Endothelial cell of hepatic sinusoid (primary cell): Measurements from ENCODE around the gene SAMD8.
"Not testable (repeated sequence)": the region's sequence is repeated elsewhere in the genome, so short reads cannot be mapped to it uniquely, and the experiment has no call there.

ENCODE experiments used
- in situ Hi-C: cut with HindIII; loops from 2 replicates; pipeline ENCODE4 v1.10.0; 2017; ENCODE audit warnings: low sequenced_read_pairs

Gene SAMD8

DNA sequence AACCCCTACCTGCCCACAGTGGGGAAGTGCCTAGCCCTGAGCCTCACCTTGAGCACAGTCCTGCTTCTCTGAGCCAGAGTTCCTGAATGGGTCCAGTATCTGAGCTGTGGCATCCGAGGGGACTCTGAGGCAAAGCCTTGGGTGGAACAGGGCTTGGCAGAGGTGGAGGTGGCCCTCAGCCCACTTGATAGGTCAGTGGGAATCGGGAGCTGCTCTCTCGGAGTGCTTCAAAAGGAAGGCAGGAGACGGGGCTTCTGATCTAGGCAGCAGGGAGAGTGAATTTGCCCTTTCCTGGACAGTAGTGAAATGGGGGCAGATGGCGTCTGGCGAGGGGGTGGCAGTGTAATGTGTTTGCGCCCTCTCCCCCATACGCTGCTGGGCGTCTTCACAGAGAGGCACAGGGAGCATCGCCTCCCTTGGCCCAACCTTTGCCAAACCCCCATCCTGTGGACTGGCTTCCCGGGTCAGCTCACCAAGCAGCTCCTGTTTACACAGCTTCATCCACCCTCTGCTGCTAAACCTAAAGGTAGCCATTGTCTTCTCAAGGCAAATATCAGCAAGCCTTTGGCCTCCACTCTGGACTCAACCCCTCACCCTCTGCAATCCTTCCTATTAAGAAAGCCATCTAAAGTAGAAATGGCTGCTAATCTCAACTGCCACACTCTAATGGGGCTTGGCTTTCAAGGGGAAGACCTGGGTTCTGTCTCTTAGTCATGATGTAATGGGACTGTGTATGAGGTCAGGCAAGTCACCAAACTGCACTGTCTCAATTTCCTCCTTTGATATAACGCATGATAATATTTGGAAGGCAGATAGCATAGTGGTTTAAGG is 78.0 kb downstream of the SAMD8 start:
- in situ Hi-C loops, result no loop called here

DNA sequence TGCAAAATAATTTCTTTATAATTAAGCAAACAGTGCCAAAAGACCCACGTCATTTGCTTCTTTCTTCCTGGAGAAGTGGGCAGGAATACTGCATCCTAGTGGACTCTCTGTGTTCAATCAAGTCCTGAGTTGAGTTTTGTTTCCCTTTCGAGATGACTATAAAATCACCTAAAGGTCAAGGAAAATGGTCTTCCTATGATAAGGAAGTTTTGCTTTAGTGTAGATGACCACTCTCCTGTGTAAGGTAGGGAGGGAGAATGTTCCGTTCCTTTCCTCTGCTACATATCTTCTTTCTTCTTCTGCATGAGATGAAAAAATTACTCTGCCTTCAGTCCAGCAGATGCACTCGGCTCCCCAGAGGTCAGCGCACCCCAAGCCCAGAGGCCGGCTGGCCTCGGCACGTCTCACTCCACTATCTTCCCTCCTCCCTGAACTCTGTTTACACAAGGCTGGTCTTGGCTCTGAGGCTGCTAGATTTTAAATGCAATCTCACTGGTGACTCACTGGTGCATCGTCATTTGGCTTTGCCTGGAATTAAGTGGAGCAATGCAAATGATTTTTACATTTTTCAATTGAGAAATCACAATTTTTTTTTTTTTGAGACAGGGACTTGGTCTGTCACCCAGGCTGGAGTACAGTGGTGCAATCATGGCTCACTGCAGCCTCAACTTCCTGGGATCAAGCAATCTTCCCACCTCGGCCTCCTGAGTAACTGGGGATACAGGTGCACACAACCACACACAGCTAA is 80.5 kb downstream of the SAMD8 start:
- in situ Hi-C loops, result no loop called here

DNA sequence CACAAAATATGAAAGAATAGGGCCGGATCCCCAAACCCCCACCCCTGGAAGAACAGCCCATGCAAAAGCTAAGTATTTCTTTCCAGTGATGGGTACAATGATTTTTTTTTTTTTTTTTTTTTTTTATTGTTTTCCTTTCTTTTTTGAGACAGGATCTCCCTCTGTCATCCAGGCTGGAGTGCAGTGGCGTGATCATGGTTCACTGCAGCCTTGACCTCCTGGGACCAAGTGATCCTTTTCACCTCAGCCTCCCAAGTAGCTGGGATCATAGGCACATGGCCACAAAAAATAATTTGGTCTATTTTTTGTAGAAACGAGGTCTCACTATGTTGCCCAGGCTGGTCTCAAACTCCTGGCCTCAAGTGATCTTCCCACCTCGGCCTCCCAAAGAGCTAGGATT is 83.2 kb downstream of the SAMD8 start:
- in situ Hi-C loops, result not testable (repeated sequence)

DNA sequence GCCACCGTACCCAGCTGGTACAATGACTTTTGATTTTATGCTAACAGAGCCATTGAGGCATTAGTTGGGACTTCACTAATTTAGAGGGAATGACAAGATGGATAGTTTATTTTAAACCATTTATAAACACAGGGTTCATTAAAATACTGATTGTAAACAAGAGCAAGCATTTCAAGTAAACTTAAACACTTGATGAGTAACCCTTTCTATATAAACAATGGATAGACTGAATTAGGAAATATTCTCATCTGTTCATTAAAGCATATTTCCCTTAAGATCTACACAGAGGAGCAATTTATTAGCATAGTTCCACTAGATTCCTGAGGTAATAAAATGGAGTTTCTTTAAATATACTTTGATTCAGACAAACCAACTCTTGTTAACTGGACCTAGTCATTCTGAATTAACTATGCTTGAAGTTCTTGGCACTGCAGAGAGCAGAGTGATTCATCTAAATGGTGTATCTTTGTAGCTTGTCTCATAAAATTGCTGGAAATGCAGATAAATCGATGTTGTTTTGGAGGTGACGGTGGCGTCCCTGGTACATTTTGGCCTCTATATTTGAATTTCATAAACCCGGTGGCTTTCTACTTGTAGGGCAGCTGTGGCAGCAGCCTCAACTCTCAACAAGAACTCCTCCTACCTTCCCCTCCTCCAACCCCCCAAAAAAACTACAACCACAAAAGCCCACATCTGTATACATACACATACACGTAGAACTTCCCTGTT is 83.7 kb downstream of the SAMD8 start:
- in situ Hi-C loops, result no loop called here

DNA sequence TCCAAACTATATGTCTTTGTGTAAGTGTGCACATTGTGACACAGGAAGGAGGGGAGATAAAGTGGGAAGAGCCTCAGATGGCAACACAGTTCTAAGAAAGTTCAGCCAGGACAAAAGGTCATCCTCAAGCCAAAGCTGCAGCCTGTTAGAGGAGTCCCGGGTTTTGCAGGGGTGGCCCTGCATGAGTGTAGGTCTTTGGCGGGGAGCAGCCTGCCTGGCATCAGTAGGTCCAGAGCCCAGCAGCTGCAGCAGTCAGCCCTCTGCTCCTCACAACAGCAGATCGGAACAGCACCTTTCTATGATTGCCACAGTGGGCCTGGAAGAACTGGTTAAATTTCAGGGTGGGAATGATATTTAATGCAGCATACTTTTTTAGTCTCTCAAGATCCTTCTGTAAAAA is 85.6 kb downstream of the SAMD8 start:
- in situ Hi-C loops, result no loop called here

DNA sequence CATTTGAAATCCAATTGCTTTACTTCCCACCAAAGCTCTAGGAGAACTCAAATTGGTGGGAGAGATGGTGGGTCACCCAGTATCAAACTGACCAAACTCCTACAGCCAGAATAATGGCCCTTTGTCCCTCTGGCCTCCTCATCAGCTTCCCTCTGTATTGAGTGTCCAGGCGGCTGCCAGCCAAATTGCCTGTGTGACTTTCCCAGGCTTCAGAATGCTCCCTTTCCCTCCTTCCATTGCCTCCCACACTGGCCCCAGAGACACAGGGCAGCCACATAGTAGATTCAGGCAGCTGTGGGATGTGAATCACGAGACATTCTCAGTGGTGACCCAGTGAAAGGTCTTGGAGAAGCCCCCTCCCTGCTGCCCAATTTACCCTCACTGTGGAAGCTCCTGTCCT is 86.5 kb downstream of the SAMD8 start:
- in situ Hi-C loops, result no loop called here

DNA sequence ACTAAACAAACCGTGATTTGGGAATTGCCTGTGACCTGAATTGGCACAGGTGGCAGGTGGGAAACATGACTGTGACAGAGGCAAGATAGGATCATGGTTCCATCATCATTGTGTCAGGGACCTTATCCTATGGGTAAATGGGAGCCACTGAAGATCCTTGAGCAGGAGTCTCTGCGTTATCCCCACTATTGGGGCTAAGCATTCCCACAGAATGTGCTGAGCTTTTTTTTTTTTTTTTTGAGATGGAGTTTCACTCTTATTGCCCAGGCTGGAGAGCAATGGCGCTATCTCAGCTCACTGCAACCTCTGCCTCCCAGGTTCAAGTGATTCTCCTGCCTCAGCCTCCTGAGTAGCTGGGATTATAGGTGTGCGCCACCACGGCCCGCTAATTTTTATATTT is 88.5 kb downstream of the SAMD8 start:
- in situ Hi-C loops, result not testable (repeated sequence)

DNA sequence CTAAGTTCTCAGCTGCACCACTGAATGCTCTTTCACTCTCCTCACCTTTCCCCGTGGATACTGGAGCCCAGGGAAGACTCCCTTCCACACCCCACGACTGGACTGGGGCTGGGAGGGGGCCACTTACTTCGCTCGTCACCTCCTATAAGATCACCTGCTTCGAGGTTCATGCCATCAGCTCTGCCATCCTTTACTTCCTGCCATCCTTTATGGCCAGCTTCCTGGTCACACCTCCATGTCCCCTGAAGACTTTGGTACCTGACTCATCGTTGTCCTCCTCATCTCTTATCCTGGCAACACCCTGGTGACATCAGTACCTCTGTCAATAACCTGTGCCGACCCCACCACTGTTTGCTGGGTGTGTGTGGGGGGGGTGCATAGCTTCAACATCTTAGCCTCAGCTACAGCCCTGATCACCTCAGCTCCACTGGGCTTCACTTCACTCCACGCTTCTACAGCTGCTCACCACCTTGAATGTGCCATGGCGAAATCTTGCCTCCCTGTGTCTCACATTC is 90.4 kb downstream of the SAMD8 start:
- in situ Hi-C loops, result no loop called here

DNA sequence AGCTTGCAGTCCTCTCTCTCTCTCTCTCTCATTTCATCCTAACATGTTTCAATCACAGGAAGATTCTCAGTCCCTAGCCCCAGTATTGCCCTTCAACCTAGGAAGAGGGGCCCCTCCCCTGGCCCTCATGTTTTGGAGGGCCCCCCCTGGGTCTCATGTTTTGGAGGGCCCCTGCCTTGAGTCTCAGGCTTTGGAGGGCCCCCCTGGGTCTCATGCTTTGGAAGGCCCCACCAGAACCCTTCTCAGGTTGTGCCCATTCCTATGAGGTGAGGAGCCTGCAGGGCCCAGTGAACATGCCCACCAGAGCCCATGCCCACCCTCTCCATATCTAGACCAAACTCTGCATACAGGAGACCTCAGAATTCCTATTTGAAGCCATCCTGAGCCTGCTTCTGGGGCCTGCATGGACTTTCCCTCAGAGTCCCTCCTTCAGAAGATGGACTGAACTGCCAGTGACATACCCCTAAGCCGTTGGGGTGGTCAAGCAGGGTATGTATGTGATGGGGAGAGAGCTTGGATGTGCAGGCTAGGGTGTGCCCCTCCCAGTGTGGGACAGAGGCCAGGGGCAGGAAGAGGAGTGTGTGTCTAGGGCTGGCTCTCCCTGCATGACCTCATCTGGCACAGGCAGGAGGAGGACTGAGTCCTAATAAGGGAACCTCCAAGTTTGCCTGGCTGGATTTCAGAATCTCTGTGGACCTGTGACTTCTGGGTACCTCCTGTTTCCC is 91.0 kb downstream of the SAMD8 start:
- in situ Hi-C loops, result no loop called here

DNA sequence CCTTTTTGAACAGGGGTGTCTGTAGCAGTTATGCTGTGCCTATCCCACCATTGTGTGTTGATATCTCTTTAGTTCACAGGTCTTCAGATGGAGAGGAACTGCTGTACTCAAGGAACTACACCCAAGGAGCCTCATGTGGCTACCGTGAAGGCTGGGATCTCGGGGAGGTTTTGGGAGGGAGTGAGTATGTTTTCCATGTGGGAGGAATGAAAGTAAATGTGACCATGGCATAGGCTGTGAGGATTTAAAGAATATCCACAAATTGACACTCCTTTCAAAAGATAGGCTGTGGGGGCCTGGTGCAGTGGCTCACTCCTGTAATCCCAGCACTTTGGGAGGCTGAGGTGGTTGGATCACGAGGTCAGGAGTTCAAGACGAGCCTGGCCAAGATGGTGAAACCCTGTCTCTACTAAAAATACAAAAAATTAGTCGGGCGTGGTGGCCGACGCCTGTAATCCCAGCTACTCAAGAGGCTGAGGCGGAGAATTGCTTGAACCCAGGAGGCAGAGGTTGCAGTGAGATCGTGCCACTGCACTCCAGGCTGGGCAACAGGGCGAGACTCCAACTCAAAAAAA is 91.7 kb downstream of the SAMD8 start:
- in situ Hi-C loops, result not testable (repeated sequence)

DNA sequence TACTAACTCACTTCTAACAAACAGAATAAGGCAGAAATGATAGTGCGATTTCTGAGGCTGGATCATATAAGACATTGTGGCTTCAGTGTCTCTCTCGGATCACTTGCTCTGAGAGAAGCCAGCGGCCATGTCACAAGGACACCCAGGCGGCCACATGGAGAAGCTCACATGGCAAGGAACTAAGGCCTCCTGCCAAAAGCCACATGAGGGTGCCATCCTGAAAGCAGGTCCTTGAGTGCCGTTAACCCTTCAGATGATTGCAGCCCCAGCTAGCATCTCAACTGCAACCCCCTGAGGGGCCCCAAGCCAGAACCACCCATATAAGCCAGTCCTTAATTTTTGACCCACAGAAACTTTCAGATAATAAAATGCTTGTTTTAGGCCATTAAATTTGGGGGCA is 92.3 kb downstream of the SAMD8 start:
- in situ Hi-C loops, result no loop called here

DNA sequence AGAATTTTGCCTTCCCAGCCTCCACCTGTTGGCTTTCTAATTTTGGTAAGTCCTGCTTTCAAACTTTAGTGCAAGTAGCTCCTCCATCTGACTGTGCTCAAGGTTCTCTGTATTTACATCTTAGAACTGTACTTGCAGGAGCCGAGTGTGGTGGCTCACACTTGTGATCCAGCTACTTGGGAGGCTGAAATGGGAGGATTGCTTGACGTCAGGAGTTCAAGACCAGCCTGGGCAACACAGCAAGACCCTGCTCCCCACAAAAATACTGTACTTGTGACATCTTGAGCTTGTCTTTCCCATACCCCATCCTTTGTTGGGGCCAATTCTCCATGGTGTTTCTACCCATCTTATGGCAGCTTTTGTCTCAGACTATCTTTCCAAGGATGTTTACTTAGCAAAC is 94.5 kb downstream of the SAMD8 start:
- in situ Hi-C loops, result no loop called here

DNA sequence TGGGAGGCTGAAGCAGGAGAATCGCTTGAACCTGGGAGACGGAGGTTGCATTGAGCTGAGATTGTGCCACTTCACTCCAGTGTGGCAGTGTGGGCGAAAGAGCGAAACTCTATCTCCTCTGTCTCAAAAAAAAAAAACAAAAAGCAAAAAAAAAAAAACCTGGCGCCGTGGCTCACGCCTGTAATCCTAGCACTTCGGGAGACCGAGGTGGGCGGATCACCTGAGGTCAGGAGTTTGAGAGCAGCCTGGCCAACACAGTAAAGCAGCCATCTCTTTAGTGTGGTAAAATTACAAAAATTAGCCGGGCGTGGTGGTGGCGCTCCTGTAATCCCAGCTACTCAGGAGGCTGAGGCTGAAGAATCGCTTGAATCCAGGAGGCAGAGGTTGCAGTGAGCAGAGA is 95.2 kb downstream of the SAMD8 start:
- in situ Hi-C loops, result not testable (repeated sequence)

DNA sequence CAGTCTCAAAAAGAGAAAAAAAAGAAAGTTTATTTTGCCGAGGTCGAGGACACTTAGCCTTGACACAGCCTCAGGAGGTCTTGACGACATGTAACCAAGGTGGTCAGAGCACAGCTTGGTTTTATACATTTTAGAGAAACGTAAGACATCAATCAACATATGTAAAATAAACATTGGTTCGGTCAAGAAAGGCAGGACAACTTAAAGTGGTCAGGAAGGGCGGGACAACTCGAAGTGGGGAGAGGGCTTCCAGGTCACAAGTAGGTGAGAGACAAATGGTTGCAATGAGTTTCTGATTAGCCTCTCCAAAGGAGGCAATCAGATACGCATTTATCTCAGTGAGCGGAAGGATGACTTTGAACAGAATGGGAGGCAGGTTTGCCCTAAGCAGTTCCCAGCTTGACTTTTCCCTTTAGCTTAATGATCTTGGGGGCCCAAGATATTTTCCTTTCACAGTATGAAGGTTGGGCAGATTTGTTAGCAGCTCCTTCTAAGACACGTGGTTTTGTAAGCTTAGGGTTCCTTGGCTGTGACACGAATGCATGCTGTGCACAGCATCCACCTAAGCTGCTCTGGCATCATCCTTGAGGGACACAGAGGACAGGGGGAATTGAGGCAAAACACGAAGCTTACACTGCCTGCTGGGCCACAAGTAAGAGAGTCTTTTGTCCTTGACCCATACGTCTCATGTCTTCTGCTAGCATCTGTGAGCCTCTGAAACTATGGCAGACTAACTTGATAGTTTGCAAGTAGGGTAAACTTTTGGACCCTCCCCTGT is 95.8 kb downstream of the SAMD8 start:
- in situ Hi-C loops, result no loop called here

DNA sequence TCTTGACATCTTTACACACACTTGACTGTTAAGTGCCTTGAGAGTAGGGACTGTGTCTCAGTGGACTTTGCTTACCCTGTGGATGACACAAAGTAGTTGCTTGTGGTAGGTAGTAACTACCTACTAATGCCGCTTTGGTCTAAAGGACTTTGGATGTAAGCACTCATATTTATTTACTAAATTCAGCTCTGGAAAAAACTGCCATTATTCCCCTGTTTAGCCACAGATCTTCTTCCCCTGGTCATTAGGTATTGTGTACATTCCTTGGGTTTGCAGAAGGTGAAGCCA is 96.3 kb downstream of the SAMD8 start:
- in situ Hi-C loops, result no loop called here

DNA sequence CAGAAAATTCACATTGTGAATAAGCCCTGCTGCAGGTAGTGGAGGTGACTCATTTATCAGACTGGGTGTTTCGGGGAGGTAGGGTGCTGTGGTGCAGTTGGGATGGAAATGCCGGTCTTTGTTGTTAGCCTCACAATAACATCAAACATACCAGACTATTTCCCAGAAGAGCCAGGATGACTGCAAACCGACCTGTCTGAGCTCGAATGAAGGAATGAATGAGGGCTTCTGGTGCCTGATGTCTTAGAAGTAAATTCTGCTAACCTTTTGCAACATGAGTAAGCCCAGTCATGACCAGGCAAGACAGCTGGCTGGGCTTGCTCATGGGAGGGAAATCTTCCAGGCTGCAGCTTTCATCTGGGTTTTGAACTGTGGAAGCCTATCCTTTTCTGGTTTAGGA is 96.7 kb downstream of the SAMD8 start:
- in situ Hi-C loops, result no loop called here

DNA sequence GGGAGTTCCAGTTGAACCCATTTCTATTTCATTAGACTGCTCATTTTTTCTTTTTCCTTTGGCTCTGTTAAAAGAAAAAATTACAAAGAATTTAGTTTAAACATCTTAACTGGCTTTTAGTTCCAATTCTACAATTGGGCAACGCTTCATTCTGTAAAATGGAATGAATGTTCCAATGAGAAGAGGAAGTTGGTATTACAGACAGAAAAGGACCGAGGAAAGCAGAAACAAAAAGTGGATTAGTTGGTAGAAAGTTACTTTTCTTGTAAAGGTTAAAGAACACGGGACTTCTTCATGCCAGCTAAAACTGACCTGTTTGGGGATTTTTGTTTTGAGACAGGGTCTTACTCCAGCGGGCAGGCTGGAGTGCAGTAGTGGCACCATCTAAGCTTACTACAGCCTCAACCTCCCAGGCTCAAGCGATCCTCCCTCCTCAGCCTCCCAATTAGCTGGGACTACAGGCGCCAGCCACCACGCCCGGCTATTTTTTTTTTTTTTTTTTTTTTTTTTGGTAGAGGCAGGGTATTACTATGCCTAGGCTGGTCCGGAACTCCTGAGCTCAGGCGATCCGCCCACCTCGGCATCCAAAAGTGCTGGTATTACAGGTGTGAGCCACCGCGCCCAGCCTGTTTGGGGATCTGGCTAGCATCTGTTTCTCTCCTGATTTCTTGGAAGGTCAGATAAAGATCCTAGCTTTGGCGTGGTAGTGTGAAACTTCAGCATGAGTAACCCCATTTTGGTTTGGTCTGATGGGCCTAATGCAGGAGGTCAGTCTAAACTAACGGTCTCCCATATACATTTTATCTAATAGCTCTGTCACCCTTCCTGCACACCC is 97.8 kb downstream of the SAMD8 start:
- in situ Hi-C loops, result no loop called here

DNA sequence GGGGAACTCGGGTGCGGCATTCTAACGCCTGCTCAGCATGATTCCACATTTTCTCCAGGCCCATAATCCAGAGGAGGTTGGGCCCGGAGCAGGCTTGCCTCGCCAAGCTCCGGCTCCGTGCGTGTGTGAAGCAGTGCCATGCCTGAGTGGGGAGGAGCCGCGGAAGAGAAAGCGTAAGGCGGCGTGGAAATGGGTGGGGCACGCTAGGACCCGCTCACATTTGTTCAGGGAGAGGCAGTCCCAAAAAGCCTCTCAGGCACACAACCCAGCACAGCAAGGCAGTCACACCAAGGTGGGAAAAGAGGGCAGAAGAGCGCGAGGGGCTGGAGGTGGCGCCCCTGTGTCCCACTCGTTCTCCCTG is 98.4 kb downstream of the SAMD8 start:
- in situ Hi-C loops, result no loop called here
